GM12875 (cell line): ENCODE results near the gene SIK3.

Experiments
- H3K4me3 ChIP-seq: one replicate; pipeline ENCODE4 v1.5.1; 2011; ENCODE audit warnings: low read depth, low read length, control low read depth
- CTCF ChIP-seq: IDR thresholded peaks from 2 replicates; pipeline ENCODE4 v1.5.1; 2011; ENCODE audit warnings: low read depth, mild to moderate bottlenecking, control low read depth, inconsistent platforms, low read length, moderate library complexity, borderline replicate concordance; ENCODE audit not compliant: insufficient read depth

SIK3 gene

GRCh38 chr11:116986521-116987105 lies 111.6 kb downstream of the SIK3 start:
- TF ChIP-seq CTCF, result no peak
- no peak overlapping the region for H3K4me3 ChIP-seq

- H3K4me3 ChIP-seq, result no peak overlapping the region
Observed at GRCh38 chr11:116984589-116984988, 113.6 kb downstream of the SIK3 start.

GRCh38 chr11:116984186-116984585 lies 114.0 kb downstream of the SIK3 start:
- H3K4me3 ChIP-seq, result no peak overlapping the region
- TF ChIP-seq CTCF, result no peak

More at GRCh38 chr11:116984589-116984988, 113.6 kb downstream of the SIK3 start:
- TF ChIP-seq CTCF, result no peak

GRCh38 chr11:116981266-116981885 lies 116.9 kb downstream of the SIK3 start:
- no peak overlapping the region for H3K4me3 ChIP-seq
- no peak for TF ChIP-seq CTCF

GRCh38 chr11:116980136-116980793 lies 118.0 kb downstream of the SIK3 start:
- no peak for TF ChIP-seq CTCF
- H3K4me3 ChIP-seq, result no peak overlapping the region

GRCh38 chr11:116976941-116977570 lies 121.2 kb downstream of the SIK3 start:
- no peak overlapping the region for H3K4me3 ChIP-seq
- no peak for TF ChIP-seq CTCF
